NCI-H2029 (cell line): ENCODE measurements around the gene TBX6.
"Not testable (repeated sequence)": the region's sequence is repeated elsewhere in the genome, so short reads cannot be mapped to it uniquely, and the experiment has no call there.

Experiments
- DNase-seq: peaks from one replicate; lab custom pipeline; 2025; lab: John Stamatoyannopoulos, UW

TBX6 gene

DNA sequence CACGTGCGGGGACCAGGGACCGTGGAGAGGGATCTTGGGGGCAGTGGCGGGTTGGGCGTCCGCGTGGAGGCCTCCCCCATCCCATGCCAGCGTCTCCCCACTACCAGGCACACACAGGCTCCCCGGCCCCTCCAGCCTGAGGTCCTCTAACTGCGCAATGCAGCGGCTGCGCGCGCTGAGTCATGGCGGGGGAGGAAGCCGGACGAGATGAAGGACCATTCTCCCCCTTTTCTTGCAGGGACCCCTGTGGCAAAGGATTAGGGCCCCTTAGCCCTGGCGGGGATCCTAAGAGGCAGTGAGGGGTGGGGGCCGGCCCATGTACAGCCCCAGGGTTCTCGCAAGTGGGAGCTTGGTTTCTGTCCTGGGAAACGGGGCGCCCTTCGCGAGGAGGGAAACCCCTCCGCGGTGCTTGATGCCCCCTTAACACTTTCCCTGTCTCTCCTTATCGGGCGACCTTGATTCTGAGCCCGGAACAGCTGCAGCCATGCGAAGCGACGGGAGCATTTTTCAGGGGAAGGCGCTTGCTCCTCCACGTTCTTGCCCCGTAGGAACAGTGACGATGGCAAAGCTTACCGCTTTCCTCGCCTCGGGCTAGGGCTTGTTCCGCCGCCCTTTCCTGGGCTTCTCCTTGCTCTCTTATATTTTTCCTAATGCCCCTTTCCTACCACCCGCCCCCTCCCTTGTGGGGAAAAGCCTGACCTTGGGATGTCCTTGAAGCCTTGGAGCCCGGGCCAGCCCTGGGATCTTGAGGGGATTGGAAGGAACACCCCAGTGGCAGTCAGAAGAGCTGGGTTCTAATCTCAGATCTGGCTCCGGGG is 25.6 kb downstream of the TBX6 start:
- DNase-seq: no peak

DNA sequence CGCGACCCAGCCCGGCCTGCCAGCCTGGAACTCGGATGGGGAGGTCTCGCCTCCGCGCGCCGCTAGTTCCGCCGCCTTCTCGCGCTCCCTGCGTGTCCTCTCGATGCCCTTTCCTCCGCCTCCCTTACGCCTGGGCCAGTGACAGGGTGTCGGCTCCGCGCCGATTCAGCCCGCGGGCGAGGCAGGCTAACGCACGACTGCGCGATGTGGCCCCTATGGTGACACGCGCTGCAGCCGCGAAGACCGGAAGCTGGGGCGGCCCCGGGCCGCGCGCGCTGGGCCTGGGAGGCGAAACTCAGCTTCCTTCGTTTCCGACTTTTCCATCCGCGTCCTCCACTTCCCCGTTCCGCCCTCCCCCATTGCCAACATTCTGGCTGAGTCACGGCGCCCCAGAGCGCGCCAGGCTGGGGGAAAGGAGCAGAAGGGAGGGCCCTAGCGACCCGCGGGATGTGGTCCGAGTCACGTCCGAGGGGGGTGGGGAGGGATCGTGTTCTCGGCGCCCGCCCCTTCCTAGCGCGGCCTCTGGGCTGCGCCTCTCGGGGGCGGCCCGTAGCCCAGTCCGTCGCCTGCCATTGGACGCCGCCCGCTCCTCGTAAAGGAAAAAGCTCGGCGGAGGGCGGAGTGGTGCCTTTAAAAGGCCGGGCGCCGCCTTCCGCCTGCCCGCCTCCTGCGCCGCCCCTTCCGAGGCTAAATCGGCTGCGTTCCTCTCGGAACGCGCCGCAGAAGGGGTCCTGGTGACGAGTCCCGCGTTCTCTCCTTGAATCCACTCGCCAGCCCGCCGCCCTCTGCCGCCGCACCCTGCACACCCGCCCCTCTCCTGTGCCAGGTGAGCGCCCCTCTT is 26.4 kb downstream of the TBX6 start, which contains the start of gene ALDOA:
TSS of gene ALDOA (plus strand) at position 659 of the 841 bp plus-strand sequence. CDS start 1,138 bp downstream, outside the sequence.
- peak; percentile 97 for DNase-seq

DNA sequence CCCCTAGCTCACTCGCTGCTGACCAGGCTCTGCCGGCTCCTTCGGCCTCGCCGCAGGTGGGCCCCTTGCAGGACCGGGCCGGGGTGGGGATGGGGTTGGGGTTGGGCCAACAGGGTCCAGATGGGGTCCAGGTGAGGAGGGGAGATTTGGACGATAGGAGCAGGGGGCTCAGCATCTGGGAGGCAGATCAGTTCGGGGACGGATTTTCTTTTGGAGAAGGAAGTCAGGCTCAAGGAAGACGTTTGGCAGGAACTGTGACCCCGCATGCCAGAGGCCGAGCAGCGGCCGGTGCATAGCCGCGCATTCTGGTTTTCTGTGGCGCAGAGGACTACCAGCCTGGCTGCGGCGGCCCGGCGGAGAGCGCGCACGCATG is 27.0 kb downstream of the TBX6 start:
- DNase-seq: no peak

DNA sequence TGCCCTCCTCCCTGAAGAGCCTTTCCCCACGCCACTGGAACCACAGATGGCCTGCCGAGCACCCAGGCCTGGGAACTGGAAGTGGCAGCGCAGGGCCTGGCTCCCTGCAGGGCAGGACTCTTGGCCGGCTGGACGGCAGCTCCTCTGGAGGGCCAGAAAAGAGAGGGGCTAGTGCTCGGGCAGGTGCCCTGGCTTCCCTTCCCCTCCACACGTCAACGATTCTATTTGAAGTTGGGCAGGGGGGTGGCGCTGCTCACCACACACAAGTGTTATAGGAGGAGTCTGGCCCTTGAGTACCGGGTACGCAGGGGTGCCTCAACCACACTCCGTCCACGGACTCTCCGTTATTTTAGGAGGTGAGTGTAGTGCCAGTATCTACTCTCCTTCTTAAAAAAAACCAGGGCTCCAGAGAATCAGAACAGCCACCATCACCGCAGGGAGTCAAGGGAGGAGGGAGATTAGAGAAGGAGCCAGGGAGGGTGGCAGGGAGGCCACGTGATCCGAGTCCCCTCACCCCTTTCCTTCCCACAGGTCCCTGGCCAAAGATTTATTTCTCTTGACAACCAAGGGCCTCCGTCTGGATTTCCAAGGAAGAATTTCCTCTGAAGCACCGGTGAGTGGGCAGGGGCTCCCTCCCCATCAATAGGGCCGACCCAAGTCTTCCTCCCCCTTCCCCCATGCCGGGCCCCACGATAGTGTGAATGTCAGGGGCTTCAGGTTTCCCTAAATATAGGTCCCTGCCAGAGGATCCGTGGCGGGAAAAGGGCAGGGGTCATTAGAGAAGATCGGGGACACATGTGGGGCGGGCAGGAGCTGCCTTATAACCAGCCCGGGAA is 27.6 kb downstream of the TBX6 start:
- peak; percentile 61 for DNase-seq

DNA sequence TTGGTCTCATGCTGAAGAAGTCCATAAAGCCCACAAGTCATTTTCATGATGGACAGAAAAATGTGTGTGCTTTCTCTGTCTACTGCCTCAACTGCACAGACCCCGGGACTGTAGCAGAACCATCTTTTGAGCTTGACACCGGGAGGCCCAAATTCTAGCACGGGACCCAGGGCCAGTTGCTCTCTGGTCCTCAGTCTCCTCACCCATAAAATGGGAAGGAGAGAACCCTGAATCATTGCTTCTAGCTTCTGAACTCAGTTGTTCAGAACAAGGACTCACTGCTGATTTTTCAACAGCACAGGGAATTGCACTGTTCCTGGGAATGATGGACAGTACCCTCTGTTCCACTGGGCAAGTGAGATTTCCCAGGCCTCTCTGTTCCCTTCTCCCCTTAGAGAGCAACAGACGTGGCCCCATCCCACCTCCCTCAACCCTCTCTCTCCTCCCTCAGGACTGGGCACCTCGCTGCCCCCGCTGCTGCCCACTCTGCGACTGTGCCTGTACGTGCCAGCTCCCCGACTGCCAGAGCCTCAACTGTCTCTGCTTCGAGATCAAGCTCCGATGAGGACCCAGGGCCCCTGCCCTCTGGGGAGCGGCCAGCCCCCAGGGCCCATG is 28.3 kb downstream of the TBX6 start:
- DNase-seq: no peak

DNA sequence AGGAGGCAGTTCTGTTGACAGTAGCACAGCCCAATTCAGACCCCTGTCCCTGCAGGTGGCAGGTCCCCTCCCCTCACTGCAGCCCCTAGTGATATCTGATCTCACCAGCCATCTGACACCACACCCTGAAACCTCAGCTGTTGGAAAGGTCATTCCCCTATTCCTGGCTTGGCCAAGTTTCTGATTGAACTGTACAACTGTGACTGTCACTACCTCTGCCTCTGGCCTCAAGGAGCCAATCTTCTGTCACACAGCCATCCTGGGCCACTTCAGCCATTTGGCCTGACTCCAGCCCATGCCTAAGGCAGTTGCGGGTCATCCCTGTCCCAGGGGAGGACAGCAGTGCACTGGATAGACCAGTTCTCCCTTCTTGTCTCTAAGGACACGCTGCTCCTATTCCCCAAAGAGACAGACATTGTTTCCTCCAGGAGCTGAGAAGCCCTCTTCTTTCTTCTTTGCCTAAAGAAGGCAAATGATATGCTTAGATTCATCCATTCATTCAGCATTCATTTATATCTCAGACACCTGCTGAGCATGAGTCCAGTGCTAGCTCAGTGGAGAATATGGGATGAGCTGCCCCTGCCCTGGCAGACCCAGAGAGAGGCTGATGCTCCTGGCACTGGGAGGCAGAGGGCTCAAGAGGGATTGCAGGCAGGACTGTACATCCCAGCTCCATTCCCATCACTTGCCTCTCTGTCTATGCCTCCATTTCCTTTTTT is 30.7 kb downstream of the TBX6 start:
- DNase-seq: no peak

DNA sequence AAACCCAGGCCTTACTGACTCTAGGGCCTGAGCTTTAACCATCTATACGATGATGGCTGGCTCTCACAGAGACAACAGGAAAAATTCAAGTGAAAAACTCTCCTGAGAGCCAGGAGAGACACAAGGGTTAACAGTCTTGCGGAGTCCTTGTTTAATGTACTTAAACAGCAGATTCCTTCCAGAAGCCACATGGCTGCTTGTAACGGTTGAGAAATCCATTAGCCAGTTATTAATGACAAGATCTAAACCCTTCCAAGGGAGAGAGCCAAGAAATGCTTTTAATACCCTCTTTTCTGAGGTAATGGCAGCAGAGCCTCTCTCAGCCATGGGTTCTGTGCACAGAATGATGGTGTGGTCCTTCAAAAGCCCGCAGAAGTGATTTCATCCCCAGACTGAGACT is 31.4 kb downstream of the TBX6 start:
- no peak for DNase-seq

DNA sequence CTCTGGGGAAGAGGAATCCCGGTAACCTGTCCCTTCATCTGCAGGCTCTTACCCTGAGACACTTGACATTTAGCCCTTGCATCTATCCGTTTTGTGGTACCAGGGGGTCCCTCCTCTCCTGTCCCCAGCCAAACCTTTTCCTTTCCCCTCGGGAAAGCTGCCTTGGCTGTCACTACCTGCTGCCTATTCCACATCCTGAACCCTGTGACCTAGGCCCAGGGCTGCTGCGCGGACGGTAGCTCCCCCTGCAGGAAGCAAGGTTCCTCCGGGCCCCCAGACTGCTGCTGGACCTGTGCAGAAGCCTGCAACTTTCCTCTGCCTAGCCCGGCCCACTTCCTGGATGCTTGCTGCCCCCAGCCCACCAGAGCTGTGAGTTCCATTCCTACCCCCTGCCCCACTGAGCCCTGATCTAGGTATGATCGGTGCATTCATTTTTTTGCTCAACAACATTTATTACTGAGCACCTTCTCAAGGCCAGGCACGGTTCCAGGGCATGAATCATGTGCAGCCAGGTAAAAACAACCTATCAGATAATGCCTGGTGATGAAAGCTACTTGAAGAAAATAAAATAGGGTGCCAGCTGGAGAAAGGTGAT is 36.7 kb downstream of the TBX6 start:
- no peak for DNase-seq

DNA sequence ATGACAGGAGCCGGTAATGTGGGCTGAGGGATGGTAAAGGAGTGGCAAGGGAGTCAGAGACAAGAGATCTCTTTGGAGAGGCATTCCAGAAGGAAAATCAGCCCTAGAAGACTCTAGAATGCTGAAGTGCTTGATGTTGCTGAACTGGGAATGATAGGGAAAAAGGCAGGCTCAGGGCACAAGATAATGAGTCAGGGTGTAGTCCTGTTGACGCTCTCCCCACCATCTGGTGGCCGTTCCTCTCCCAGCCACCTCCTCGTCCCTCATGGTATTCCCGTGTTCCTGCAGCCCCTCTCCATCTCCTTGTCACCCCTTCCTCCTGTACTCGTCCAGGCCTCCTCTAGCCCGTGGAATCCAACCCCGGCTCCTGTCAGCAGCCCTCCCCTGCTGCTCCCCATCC is 37.3 kb downstream of the TBX6 start:
- DNase-seq: no peak

DNA sequence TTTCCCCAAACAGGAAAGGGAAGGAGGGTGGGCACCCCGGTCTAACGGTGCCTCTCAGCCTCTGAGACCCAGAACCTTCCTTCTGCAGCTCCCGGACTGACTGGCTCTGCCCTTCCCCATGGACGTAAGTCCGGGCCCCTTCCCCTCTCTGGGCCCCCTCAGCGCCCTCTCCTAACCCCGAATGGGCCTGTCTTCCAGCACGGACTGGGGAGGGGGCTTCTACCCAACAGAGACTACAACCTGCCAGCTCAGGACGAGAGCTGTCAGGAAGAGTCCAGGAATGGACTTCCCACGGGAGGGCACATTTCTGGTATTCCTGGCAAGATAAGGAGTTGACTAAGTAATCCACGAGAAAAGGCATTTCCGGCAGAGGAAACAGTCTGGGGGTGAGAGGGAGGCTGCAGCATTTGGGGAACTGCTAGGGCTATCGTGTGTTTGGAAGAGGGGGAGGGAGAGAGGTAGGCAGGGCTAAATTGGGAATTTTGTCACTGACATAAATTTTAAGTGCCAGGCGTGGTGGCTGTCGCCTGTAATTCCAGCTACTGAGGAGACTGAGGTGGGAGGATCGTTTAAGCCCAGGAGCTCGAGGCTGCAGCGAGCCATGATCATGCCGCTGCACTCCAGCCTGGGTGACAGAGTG is 38.2 kb downstream of the TBX6 start:
- DNase-seq: no peak

DNA sequence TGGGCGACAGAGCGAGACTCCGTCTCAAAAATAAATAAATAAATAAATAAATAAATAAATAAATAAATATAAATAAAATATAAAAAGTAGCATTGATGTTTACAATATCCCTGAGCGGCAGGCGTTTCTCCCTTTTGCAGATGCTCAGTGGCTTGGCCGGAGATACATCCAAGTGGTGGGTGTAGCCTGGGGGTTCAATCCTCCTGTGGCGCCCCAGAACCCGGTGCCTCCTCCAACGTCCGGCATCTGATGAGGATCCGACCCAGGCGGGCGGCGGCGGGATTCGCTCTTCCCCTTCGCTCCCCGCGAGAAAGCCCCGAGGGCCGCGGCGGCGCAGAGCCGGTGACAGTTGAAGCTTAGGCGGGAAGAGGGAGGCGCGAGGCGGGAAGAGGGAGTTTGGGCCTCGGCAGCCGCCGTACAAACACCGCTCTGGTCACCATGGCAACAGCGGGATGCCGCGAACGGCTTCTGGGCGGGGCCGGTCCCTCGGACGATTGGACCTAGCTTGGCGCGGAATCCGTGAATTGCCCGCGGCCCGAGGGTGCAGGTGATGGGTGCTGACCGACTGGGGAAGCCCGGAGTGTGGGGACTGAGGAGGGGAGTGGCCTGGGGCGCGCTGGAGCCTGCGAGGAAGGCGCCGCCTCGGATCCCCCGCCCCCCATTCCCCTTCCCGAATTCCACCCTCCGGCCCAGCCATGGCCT is 38.9 kb downstream of the TBX6 start:
- peak; percentile 92 for DNase-seq

DNA sequence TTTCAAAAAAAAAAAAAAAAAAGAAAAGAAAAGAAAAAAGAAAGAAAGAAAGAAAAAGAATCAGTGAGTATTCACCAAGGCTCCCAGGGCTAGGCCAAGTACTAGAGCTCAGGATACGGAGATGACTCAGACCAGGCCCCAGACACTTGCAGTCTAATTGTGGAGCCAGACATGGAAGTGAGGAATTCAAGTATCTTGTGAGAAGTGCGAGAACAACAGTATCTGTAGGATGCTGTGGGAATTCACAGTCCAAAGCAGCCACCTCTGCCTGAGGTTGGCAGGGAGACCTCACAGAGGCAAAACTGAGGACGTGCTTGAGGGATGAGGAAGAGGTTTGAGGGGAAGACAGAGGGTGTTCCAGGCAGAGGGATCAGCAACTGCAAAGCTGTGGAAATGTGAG is 40.2 kb downstream of the TBX6 start:
- no peak for DNase-seq

DNA sequence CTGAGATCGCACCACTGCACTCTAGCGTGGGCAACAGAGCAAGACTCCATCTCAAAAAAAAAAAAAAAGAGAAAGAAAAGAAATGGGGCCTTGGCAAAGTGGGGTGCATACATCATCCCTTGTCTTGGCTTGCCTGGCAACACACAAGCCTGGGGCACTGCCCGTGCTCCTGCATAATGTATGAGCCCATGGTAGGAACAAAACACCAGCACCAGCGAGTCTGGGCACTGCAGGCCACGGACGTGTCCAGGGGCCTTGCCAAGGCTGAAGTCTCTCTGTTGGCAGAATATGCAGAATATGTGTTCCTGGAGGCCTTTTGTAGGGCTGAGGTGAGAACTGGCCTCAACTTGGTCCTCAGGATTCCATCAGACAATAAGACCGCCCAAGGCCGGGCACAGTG is 41.9 kb downstream of the TBX6 start:
- DNase-seq: no peak

DNA sequence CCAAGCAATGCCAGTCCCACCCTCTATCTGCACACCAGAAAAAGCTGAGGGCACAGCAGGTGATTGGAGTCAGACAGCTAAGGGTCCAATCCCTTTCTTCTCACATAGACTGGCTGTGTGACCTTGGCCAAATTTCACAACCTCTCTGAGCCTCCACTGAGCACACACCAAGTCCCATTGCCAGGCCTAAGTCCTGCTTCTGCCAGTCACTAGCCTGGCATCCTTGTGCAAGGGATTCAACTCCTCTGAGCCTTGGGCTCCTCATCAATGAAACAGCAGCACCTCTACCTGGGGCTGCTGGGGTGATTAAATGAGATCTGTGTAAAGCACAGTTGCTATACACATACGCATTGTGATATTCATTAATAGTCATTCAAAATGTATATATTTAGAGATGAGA is 45.1 kb downstream of the TBX6 start:
- no peak for DNase-seq

DNA sequence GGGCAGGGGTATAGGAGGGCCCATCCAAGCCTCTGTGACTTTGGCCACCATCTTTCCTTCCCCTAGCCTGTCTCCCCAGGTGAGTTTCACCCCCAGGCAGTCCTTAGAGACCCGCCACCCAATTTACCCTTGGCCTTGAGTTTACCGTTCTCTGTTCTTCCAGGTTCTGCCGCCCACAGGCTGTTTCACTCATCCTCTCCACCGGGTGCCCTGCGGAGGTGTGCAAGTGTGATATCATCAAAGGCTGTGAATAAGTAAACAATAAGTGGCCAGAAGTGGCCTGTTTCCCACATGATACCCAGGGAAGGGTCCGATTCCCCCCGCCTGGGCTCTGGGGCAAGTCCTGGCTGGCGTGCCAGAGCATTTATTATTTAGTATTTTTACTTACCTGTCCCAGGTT is 45.5 kb downstream of the TBX6 start:
- no peak for DNase-seq

DNA sequence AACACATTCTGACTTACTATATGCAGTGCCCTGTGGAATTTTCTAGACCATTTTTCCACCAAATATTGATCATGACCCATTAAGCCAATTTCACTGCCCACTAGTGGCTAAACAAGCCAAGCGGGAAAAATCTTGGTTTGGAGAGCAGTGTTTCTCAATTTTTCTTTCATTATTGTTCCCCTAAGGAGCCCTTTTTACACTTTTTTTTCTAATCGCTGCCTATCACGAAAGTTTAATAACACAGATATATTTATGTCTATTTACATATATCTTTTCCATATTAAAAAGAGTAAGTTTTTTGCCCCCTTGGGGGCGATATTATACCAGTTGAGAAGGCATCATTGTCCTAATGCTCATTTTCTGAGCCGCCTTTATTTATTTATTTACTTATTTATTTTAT is 49.9 kb downstream of the TBX6 start:
- no peak for DNase-seq

DNA sequence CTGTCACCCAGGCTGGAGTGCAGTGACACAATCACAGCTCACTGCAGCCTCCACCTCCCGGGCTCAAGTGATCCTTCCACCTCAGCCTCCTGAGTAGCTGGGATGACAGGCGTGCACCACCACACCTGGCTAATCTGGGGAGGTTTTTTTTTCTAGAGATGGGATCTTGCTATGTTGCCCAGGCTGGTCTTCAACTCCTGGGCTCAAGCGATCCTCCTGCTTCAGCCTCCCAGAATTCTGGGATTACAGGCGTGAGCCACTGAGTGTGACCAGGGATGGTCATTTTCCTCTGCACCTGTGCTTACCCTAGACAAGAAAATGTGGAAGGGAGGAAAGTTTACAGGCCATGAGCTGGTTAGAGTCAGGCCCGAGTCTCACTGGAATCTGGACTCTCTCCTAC is 51.0 kb downstream of the TBX6 start:
- not testable (repeated sequence) for DNase-seq

DNA sequence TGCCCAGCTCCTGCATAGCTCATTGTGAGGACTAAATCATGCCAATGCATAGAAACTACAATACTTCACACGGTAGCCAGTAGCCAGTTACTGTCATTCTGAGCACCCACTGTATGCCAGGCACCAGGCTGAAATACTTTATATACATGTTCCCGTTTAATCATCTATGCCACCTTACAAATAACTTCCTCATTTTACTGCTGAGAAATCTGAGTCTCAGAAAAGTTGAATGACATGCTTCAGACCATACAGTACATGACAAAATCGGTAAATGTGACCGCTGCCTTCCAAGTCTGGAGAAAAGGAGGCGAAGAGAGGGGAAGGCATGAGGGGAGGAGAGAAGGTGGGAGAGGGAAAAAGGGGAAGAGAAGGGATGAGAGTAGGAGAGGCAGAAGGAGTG is 51.5 kb downstream of the TBX6 start:
- no peak for DNase-seq
